ENCODE measurements around the gene EFCC1.
A peak's percentile ranks its signal among the peaks of the same experiment; 100 is the strongest.

DNA sequence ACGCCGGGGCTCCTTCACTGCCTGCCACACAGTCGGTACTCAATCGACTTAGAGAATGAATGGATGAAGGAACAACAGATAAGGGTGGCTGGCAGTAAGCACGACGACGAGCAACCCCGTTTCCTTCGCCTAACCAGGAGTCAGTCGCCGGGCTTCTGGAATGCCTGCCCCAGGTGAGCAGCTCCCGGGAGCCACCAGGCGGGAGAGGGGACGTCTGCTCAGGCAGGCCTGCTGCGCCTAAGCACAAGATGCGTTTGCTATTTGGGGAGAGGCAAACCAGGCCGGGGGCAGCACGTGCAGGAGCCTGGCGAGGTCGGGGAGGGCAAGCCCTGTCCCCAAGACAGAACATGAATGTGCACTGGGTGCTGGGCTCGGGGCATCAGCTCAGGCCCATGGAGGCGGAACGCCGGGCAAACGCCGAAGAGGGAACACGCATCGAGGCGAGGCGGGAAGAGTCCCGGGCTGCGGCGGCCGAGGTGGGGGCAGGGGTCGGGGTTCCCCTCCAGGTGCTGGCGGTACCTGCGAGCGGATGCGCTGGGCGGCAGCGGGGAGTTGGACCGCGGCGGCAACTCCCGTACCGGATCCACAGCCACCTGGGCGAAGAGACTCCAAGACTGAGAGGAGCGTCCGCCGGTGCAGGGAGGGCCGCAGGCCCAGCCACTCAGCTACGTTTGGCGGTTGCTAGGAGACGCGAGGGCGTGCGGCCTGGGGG lies 7.5 kb upstream of the EFCC1 start, which contains the start of gene CFAP92:
- TF ChIP-seq CTCF (optimal IDR thresholded peaks at IDR 0.05 in 1 of 3, IDR thresholded peaks at IDR 0.05 in 1 of 3, conservative IDR thresholded peaks at IDR 0.05 in 1 of 3; ENCODE audit: extremely low read depth in 1 of 3, insufficient read depth in 2 of 3, low read length in 3 of 3) (peak in 1 of 3 experiments; percentile 41), EZH2 (IDR thresholded peaks at IDR 0.05; ENCODE audit: low read length) (no peak)
